ENCODE data around the gene FAM168B. TPM values are rescaled to one million over a fixed set of nuclear protein-coding genes. Genes with fewer than 3 reads are reported as not detected.

FAM168B gene
- total RNA-seq, 2 experiments from 2014 or later: 74.1 to 76.4 TPM

- Histone ChIP-seq H3K27ac (ENCODE audit: low read depth in 1 of 2, low read length in 2 of 2) (no peak overlapping the region), H3K4me3 (ENCODE audit: low read length) (no peak overlapping the region), H3K36me3 (ENCODE audit: insufficient read depth, low read length) (peaks cover 60% of the 10 kb centered on the region), H3K27me3 (ENCODE audit: control insufficient read depth in 1 of 2, insufficient read depth in 2 of 2, low read length in 2 of 2) (no peaks in the 10 kb centered on the region), H3K4me1 (ENCODE audit: insufficient read depth, low read length) (no peaks in the 10 kb centered on the region), H3K9me3 (ENCODE audit: control insufficient read depth in 1 of 2, insufficient read depth in 1 of 2, low read length in 2 of 2) (no peaks in the 10 kb centered on the region)
- DNase-seq (no peak), ATAC-seq (ENCODE audit: poor library complexity) (no peak)
- H3K4me1 Mint-ChIP-seq (ENCODE audit: low read depth): peaks cover 23% of the 10 kb centered on the region
- CTCF ChIA-PET: no interaction called here
- peaks cover 79% of the 10 kb centered on the region for H3K36me3 Mint-ChIP-seq (ENCODE audit: low read depth)
- POLR2A ChIA-PET: no interaction called here
- H3K27me3 Mint-ChIP-seq: no peaks in the 10 kb centered on the region
- no peak overlapping the region for H3K27ac Mint-ChIP-seq
- H3K4me3 Mint-ChIP-seq: no peak overlapping the region
- intact Hi-C loops (cut with DNase I, micrococcal nuclease): no loop called here
- TF ChIP-seq CTCF (IDR thresholded peaks at IDR 0.05): no peak
- H3K9me3 Mint-ChIP-seq: no peaks in the 10 kb centered on the region
Observed at GRCh38 chr2:131123192-131123591, 29.9 kb upstream of the FAM168B start.

GRCh38 chr2:131122496-131122895 is 29.2 kb upstream of the FAM168B start:
- no peak for TF ChIP-seq CTCF (IDR thresholded peaks at IDR 0.05)
- H3K27ac Mint-ChIP-seq: no peak overlapping the region

GRCh38 chr2:131121464-131121863 is 28.2 kb upstream of the FAM168B start:
- Mint-ChIP-seq H3K4me1 (ENCODE audit: low read depth) (peaks cover 37% of the 10 kb centered on the region), H3K36me3 (ENCODE audit: low read depth) (peaks cover 76% of the 10 kb centered on the region), H3K27ac (no peak overlapping the region), H3K27me3 (no peaks in the 10 kb centered on the region), H3K4me3 (no peak overlapping the region), H3K9me3 (no peaks in the 10 kb centered on the region)
- Histone ChIP-seq H3K4me1 (ENCODE audit: insufficient read depth, low read length) (no peaks in the 10 kb centered on the region), H3K27me3 (ENCODE audit: control insufficient read depth in 1 of 2, insufficient read depth in 2 of 2, low read length in 2 of 2) (no peaks in the 10 kb centered on the region), H3K9me3 (ENCODE audit: control insufficient read depth in 1 of 2, insufficient read depth in 1 of 2, low read length in 2 of 2) (no peaks in the 10 kb centered on the region), H3K4me3 (ENCODE audit: low read length) (no peak overlapping the region), H3K36me3 (ENCODE audit: insufficient read depth, low read length) (peaks cover 43% of the 10 kb centered on the region), H3K27ac (ENCODE audit: low read depth in 1 of 2, low read length in 2 of 2) (no peak overlapping the region)
- DNase-seq (no peak), ATAC-seq (ENCODE audit: poor library complexity) (no peak)
- CTCF ChIA-PET: no interaction called here
- intact Hi-C loops (cut with DNase I, micrococcal nuclease): no loop called here
- POLR2A ChIA-PET: no interaction called here
- no peak for TF ChIP-seq CTCF (IDR thresholded peaks at IDR 0.05)

More at GRCh38 chr2:131122496-131122895, 29.2 kb upstream of the FAM168B start:
- Histone ChIP-seq H3K36me3 (ENCODE audit: insufficient read depth, low read length) (peaks cover 53% of the 10 kb centered on the region), H3K4me1 (ENCODE audit: insufficient read depth, low read length) (no peaks in the 10 kb centered on the region), H3K27me3 (ENCODE audit: control insufficient read depth in 1 of 2, insufficient read depth in 2 of 2, low read length in 2 of 2) (no peaks in the 10 kb centered on the region), H3K27ac (ENCODE audit: low read depth in 1 of 2, low read length in 2 of 2) (no peak overlapping the region), H3K9me3 (ENCODE audit: control insufficient read depth in 1 of 2, insufficient read depth in 1 of 2, low read length in 2 of 2) (no peaks in the 10 kb centered on the region), H3K4me3 (ENCODE audit: low read length) (no peak overlapping the region)
- intact Hi-C loops (cut with DNase I, micrococcal nuclease): no loop called here
- H3K4me3 Mint-ChIP-seq: no peak overlapping the region
- ATAC-seq (ENCODE audit: poor library complexity) (no peak), DNase-seq (no peak)
- H3K36me3 Mint-ChIP-seq (ENCODE audit: low read depth): peaks cover 79% of the 10 kb centered on the region
- CTCF ChIA-PET: no interaction called here
- H3K27me3 Mint-ChIP-seq: no peaks in the 10 kb centered on the region
- POLR2A ChIA-PET: no interaction called here
- H3K4me1 Mint-ChIP-seq (ENCODE audit: low read depth): peaks cover 29% of the 10 kb centered on the region
- no peaks in the 10 kb centered on the region for H3K9me3 Mint-ChIP-seq

Data from CD4-positive, alpha-beta T cell (primary cell).